SJSA1 (cell line): ENCODE measurements around the gene CPXM2. TPM values are rescaled to one million over a fixed set of nuclear protein-coding genes. Genes with fewer than 3 reads are reported as not detected.

Source experiments
- DNase-seq, 2 experiments: peaks; one replicate each; pipeline ENCODE4 v3.0.0-alpha.2; 2015 to 2020; ENCODE audit warnings: low spot score in 2 of 2, low read depth in 1 of 2
- H3K27ac ChIP-seq: fragments of 250-450 bp; sonication (Bioruptor Pico); 2 replicates; pipeline ENCODE4 v1.5.1; 2020; ENCODE audit warnings: mild to moderate bottlenecking, moderate library complexity
- H3K27me3 ChIP-seq: fragments of 250-450 bp; sonication (Bioruptor Pico); replicated peaks from 2 replicates; pipeline ENCODE4 v1.5.1; 2020; ENCODE audit warnings: mild to moderate bottlenecking, moderate library complexity
- H3K36me3 ChIP-seq: fragments of 250-450 bp; sonication (Bioruptor Pico); 2 replicates; pipeline ENCODE4 v1.5.1; 2020; ENCODE audit warnings: mild to moderate bottlenecking
- H3K4me1 ChIP-seq: fragments of 250-450 bp; sonication (Bioruptor Pico); replicated peaks from 2 replicates; pipeline ENCODE4 v1.6.1; 2021; ENCODE audit warnings: mild to moderate bottlenecking
- H3K4me3 ChIP-seq: fragments of 250-450 bp; sonication (Bioruptor Pico); 2 replicates; pipeline ENCODE4 v1.5.1; 2020; ENCODE audit warnings: mild to moderate bottlenecking
- H3K9me3 ChIP-seq: fragments of 250-450 bp; sonication (Bioruptor Pico); replicated peaks from 2 replicates; pipeline ENCODE4 v1.5.1; 2020; ENCODE audit warnings: mild to moderate bottlenecking
- total RNA-seq: library from RNA; depleted of rRNA; stranded (reverse); fragments of >200 nt; shearing (Covaris generic); gene quantifications from 2 replicates; pipeline ENCODE4 v1.2.3, GENCODE V29; 2014

The CPXM2 gene
- total RNA-seq, 1 experiment from 2014 or later = not detected

DNA sequence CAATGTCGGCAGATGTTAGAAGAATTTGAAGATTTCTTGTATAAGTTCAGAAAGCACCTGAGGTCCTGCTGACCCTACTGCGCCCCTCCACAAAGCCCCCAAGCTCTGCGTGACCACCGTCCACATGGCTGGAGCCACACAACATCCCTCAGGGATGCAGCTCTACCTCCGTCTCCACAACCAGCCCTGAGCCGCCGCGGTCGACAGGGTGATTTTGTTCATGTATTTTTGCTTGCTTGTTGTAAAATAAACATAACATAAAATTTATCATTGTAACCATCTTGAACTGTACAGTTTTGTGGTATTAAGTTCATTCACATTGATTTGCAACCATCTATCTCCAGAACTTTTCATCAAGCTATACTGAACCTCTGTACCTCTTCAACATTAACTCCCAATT lies 50.5 kb downstream of the CPXM2 start:
- Histone ChIP-seq H3K27ac (no peak overlapping the region), H3K9me3 (no peaks in the 10 kb centered on the region), H3K4me1 (no peaks in the 10 kb centered on the region), H3K36me3 (no peaks in the 10 kb centered on the region), H3K4me3 (no peak overlapping the region), H3K27me3 (no peaks in the 10 kb centered on the region)
- no peak for DNase-seq

DNA sequence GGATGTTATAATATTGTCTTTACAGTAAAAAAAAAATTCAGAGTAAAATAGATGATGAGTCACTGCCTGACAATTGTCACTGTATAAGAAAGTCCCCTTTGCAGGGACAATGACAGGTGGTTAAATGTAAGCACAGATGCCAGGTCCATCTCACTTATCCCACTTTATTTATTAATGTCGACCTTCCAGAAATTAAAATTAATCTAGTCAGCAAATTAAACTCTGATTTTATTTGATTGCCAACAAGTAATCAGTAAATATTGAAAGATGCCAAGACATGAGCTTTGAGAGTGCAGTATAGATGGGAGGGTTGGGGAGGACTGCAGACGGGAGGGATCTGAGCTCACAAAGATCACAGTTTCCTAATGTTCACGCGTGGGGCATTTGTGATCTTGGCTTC lies 50.9 kb downstream of the CPXM2 start:
- Histone ChIP-seq H3K36me3 (no peaks in the 10 kb centered on the region), H3K4me1 (no peaks in the 10 kb centered on the region), H3K9me3 (no peaks in the 10 kb centered on the region), H3K4me3 (no peak overlapping the region), H3K27ac (no peak overlapping the region), H3K27me3 (no peaks in the 10 kb centered on the region)
- DNase-seq = no peak

DNA sequence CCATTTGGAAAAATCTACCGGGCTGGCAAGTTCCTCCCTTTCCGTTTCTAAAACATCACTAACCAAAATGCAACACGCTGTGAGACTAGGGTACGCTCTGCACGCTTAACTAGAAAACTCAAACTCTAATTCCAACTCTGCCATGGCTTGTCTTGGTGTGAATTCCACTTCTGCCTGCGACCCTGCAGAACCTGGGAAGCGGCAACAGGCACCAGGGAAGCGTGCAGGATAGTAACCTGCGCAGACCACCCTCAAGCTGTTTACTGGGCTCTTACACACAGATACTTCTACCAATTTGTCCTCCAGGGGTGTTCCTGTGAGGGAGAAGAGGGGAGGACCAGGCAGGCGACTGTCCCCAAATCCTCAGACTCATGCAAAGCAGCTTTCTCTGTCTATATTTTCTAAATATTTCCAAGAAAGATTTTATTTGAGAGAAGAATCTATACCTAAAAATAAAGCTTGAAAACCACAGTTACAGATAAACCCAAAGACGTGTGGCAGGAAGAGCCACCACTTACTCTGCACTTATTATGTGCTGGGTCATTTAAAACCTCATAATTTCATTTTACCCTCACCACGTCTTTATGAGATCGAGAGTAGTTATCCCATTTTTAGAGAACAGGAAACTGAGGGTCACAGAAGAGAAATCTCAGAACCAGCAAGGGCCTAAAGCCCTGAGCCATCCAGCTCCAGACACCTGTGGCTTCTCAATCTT lies 52.9 kb downstream of the CPXM2 start:
- Histone ChIP-seq H3K27ac (no peak overlapping the region), H3K27me3 (no peaks in the 10 kb centered on the region), H3K4me1 (no peaks in the 10 kb centered on the region), H3K9me3 (no peaks in the 10 kb centered on the region), H3K36me3 (no peaks in the 10 kb centered on the region), H3K4me3 (no peak overlapping the region)
- DNase-seq = no peak

DNA sequence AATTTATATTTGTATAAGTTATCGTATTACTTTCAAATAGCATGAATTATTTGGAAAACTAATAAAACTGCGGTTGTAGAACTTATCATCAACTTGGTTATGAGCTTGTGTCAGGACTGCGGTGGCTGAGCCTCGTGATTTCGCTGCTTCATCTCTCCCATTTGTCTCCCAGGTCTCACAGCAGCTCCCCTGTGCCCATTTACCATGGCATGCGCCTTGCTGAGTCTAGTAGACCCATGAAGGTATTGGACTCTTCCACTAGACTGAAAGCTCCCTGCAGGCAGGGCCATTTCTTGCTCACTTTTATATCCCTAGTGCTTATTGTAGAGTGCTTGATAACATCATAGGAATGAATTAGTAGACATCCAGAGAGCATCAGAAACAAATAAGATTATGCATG lies 53.9 kb downstream of the CPXM2 start:
- Histone ChIP-seq H3K4me1 (no peaks in the 10 kb centered on the region), H3K4me3 (no peak overlapping the region), H3K27ac (no peak overlapping the region)

DNA sequence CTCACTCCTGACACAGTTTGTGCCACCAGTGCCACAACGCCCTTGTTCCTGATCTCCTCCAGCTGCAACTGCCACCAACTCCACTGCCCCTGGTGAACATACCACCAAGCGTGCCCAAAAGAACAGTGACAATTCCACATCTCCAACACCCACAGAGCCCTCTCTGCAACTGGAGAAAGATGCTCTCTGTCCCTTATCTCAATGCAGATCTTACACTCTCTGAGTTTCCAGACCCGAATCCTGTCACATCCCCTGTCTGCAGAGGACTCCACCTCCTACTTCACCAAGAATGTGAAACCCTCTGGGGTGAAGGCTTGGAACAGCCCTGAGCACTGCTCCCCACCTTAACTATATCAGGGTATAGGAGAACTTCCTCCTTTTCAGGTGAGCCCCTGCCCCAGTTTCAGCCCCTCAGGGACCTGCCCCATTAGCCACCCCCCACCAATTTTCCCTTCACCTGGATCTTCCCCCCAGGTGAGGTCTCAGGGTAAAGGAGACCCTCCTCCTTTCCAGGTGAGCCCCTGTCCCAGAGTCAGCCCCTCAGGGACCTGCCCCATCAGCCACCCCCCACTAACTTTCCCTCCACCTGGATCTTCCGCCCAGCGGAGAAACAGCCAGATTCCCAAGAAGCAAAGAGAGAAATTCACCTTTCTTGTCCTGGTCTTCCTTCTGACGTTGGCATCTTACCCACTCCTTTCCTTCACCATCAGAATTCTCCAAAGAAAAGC lies 55.0 kb downstream of the CPXM2 start:
- Histone ChIP-seq H3K27ac (no peak overlapping the region), H3K27me3 (no peaks in the 10 kb centered on the region), H3K4me3 (no peak overlapping the region), H3K9me3 (no peaks in the 10 kb centered on the region), H3K36me3 (no peaks in the 10 kb centered on the region), H3K4me1 (no peaks in the 10 kb centered on the region)
- DNase-seq = no peak

More for the DNA sequence above, 53.9 kb downstream of the CPXM2 start:
- no peak for DNase-seq
- no peaks in the 10 kb centered on the region for H3K36me3 ChIP-seq
- H3K27me3 ChIP-seq = no peaks in the 10 kb centered on the region
- H3K9me3 ChIP-seq = no peaks in the 10 kb centered on the region

DNA sequence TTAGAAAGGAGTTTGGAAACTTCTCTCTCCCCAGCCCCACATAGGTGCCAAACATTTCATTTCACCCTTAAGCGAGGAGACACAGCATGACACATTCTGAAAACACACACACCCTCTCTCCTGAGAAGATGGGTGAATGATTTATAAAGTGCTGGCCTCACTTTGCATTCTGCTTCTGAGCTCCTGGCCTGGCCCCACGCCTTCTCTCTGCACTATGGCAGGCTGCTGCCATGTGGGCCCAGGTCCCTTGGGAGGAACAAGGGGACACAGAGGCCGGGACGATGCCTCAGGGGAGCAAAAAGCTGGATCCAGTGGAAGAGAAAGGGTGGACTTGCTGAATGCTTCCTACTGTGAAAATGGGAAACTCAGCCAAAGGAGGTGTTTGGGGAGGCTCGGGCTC lies 56.0 kb downstream of the CPXM2 start:
- Histone ChIP-seq H3K9me3 (no peaks in the 10 kb centered on the region), H3K27ac (no peak overlapping the region), H3K4me1 (no peaks in the 10 kb centered on the region), H3K27me3 (no peaks in the 10 kb centered on the region), H3K4me3 (no peak overlapping the region), H3K36me3 (no peaks in the 10 kb centered on the region)
- DNase-seq = no peak

DNA sequence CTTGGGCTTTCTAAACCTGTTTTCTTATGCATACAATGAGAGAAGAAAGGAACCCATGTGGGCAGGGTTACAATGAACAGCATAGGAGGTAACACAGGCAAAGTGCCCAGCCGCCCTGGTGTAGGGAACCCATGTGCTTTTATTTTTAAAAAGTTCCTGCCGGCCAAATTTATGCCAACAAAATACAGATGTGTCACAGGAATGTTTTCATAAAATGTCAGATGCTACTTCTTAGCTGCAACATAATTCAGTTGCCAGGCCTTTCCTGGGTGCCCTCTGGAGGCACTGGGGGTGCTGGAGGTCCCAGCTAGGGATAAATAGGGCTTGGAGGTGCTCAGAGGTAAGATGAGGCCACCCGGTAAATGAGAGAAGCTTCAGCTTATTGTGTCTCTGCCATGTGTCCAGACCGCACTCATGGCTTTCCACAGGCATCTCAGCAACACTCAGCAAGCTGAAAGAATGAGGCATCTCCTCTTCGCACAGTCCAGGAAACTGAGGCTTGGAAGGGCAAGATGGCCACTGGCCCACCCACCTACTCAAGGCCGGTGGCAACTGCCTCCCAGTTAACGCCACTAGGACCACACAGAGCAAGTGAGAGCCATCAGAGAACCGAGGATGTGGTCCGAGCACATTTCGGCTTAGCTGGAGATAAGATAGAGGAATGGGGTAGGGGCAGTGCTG lies 58.3 kb downstream of the CPXM2 start:
- Histone ChIP-seq H3K36me3 (no peaks in the 10 kb centered on the region), H3K9me3 (no peaks in the 10 kb centered on the region), H3K27me3 (no peaks in the 10 kb centered on the region), H3K27ac (no peak overlapping the region), H3K4me1 (no peaks in the 10 kb centered on the region), H3K4me3 (no peak overlapping the region)
- DNase-seq = no peak

DNA sequence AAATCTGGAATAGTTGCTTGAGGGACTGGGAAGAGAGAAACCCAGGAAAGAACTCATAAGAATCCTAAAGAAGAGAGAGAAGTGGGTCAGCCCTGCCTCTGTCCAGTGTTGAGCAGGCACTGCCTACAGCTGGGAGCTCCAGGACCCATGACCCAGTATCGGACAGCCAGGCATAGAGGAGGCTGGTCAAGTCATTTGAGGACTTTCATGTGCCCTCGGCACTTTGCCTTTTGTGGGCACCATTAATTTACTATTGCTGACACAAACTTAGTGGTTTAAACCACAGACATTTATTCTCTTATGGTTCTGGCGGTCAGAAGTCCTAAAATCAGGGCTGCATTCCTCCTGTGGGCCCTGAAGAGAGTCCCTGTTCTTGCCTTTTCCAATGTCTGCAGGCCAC lies 60.3 kb downstream of the CPXM2 start:
- no peaks in the 10 kb centered on the region for H3K27me3 ChIP-seq
- H3K36me3 ChIP-seq = no peaks in the 10 kb centered on the region

DNA sequence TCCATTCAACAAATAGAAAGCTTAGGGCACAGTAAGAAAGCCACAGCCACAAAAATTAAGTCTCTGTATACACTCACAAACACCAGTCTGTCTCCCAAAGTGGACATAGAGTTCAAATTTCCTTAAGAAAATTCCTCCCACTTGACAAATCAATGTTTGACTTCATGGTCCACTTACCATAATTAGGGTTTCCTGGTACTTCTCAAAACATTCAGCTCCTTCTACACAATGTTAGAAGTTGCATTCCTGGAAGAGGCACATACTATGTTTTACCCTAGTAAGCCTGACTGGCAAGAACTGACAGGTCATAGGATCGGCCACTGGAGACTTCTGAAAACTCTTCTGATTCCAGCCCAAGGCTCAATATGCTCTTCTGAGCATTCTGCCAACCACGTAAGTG lies 70.5 kb downstream of the CPXM2 start:
- no peaks in the 10 kb centered on the region for H3K9me3 ChIP-seq
- no peak overlapping the region for H3K4me3 ChIP-seq
- H3K36me3 ChIP-seq = no peaks in the 10 kb centered on the region
- no peaks in the 10 kb centered on the region for H3K27me3 ChIP-seq
- DNase-seq = no peak
- H3K27ac ChIP-seq = no peak overlapping the region
- no peaks in the 10 kb centered on the region for H3K4me1 ChIP-seq

More for the DNA sequence above, 60.3 kb downstream of the CPXM2 start:
- H3K27ac ChIP-seq = no peak overlapping the region
- H3K4me3 ChIP-seq = no peak overlapping the region
- H3K4me1 ChIP-seq = no peaks in the 10 kb centered on the region
- DNase-seq = no peak
- no peaks in the 10 kb centered on the region for H3K9me3 ChIP-seq

DNA sequence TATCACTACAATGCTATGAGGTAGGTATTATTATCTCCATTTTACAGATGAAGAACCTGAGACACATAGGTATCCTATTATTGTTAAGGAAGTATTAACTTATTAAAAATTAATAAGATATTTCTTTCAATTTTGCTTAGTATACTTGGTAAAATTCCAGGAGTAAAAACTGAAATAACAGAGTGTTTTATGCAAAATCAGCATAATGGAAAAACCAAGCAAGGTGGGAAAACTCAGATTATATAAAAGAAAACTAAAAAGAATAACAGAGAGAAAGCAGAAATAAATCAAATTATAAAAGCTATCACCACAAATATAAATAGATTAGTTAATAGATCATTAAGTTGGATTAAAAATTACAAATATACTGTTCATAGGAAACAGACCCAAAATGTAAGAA lies 82.0 kb downstream of the CPXM2 start:
- H3K4me3 ChIP-seq = no peak overlapping the region
- no peaks in the 10 kb centered on the region for H3K27me3 ChIP-seq
- no peaks in the 10 kb centered on the region for H3K36me3 ChIP-seq
- H3K9me3 ChIP-seq = no peaks in the 10 kb centered on the region
- no peak overlapping the region for H3K27ac ChIP-seq
- no peak for DNase-seq
- no peaks in the 10 kb centered on the region for H3K4me1 ChIP-seq

DNA sequence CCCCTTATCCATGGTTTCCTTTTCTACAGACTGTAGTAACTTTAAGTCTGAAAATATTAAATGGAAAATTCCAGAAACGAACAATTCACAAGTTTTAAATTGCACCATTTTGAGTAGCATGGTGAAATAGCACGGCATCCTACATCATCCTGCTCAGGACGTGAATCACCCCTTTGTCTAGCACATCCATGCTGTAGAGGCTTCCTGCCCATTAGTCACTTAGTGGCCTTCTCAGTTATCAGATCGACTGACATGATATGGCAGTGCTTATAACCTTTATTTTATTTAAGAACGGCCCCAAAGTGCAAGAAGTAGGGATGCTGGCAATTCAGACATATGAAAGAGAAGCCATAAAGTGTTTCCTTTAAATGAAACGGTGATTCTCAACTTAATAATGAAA lies 82.7 kb downstream of the CPXM2 start:
- no peaks in the 10 kb centered on the region for H3K4me1 ChIP-seq
- no peak overlapping the region for H3K4me3 ChIP-seq
- no peak for DNase-seq
- H3K27ac ChIP-seq = no peak overlapping the region
- H3K36me3 ChIP-seq = no peaks in the 10 kb centered on the region
- no peaks in the 10 kb centered on the region for H3K9me3 ChIP-seq
- H3K27me3 ChIP-seq = no peaks in the 10 kb centered on the region

DNA sequence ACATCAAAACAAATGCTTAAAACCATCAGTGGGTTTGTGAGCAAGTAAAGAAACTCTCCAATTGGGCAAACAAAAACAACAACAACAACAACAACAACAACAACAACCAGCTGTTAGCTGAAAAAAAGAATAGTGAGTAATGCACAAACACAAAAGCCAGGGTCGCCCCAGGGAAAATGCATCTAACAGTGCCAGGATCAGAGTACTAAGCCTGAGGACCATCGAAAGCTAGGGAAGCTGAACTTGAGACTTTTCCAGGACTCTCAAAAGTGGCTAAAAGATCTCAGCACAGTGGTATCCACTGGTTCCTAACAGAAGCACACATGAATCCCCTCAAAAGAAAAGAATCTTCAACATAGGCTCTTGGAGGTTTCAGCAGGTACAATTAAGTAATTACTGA lies 83.3 kb downstream of the CPXM2 start:
- Histone ChIP-seq H3K9me3 (no peaks in the 10 kb centered on the region), H3K4me1 (no peaks in the 10 kb centered on the region), H3K27me3 (no peaks in the 10 kb centered on the region), H3K4me3 (no peak overlapping the region), H3K27ac (no peak overlapping the region), H3K36me3 (no peaks in the 10 kb centered on the region)
- DNase-seq = no peak

DNA sequence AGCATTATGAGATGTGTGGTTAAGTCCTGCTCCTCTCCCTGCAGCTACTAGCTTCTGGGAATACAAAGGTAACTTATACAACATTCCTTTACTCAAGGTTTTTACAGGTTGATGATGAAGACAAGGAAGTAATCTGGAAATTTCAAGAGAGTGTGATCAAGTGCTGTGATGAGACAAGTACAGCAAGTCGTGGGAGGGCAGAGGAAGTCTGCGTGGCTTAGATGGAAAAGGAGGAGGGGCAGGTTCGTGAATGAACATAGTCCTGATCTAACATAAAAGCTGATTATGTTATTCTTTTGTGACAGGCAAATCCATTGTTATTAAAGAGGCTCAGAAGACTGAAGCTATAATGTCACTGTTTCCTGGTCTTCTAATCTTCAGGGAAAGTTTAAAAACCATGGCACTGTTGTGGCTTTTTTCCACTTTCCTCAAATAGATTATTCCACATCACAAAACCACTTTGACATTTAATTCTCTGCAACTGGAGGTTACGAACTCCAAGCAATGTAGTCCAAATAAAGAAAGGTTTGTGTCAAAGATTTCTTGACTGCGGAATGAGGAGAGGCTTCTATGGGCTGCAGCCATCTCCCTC lies 84.1 kb downstream of the CPXM2 start:
- H3K27ac ChIP-seq = no peak overlapping the region
- H3K4me3 ChIP-seq = no peak overlapping the region
- DNase-seq = no peak
- H3K36me3 ChIP-seq = no peaks in the 10 kb centered on the region
- no peaks in the 10 kb centered on the region for H3K27me3 ChIP-seq
- no peaks in the 10 kb centered on the region for H3K9me3 ChIP-seq
- no peaks in the 10 kb centered on the region for H3K4me1 ChIP-seq

DNA sequence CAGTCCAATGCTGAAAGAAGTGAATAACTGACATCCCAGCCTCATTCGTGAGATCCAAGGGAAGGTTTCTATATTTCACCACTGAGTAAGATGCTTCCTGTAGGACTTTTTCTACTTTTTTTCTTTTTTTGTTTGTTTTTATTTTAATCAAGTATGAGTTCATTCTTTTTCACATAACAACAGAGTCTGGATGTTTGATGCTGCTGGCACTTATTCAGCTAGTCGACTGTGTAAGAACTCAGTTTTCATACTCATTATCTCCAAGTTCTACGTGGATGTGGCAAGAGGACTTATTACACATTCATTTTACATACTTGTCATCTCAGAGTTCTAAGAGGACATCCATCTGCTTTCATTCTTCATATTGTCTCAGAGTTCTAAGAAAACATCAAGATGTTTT lies 86.9 kb downstream of the CPXM2 start:
- no peaks in the 10 kb centered on the region for H3K4me1 ChIP-seq
- H3K27me3 ChIP-seq = no peaks in the 10 kb centered on the region
- no peak overlapping the region for H3K4me3 ChIP-seq
- no peaks in the 10 kb centered on the region for H3K9me3 ChIP-seq
- DNase-seq = no peak
- no peak overlapping the region for H3K27ac ChIP-seq
- H3K36me3 ChIP-seq = no peaks in the 10 kb centered on the region
